ENCODE results near the gene BABAM2.

DNA sequence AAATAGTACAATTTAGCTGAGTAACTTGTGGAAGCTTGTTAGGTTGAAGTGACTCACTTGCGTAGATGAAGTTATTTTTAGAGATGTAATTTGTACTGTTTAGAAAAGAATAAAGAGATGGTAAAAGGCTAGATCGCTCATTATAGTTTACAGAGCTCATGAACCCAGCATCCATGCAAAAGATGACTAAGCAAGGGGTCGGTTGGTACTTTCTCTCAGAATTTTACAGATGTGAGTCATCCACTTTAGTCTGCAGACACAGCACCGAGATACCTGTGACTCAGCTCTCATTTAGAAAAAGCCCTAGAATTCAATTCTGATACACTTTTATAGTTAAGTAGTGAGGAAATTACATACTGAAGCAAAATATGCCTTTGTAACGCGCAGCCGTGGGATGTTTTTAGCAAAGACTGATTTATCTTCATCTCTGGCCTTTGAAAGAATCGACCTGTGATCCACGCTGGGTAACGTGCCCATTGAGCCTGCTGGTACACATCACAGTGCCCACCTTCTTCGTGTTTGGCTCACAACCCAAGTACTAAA is 385.6 kb downstream of the BABAM2 start:
- TF ChIP-seq, protein P1, sequence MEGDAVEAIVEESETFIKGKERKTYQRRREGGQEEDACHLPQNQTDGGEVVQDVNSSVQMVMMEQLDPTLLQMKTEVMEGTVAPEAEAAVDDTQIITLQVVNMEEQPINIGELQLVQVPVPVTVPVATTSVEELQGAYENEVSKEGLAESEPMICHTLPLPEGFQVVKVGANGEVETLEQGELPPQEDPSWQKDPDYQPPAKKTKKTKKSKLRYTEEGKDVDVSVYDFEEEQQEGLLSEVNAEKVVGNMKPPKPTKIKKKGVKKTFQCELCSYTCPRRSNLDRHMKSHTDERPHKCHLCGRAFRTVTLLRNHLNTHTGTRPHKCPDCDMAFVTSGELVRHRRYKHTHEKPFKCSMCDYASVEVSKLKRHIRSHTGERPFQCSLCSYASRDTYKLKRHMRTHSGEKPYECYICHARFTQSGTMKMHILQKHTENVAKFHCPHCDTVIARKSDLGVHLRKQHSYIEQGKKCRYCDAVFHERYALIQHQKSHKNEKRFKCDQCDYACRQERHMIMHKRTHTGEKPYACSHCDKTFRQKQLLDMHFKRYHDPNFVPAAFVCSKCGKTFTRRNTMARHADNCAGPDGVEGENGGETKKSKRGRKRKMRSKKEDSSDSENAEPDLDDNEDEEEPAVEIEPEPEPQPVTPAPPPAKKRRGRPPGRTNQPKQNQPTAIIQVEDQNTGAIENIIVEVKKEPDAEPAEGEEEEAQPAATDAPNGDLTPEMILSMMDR (IDR thresholded peaks at IDR 0.05), result no peak
- TF ChIP-seq POLR2AphosphoS5 (IDR thresholded peaks at IDR 0.05), result no peak
